Peyer's patch (tissue), 4 donors: ENCODE data around the gene IFT25.

Source experiments
- CTCF ChIP-seq, 6 experiments: fragments of 450-650 bp in 4 of 6; fragments of 200-600 bp in 2 of 6; sonication (generic) in 1 of 6; IDR thresholded peaks; one replicate each; pipeline ENCODE4 v1.5.1; 2017 to 2019; ENCODE audit warnings: antibody characterized with exemption in 6 of 6, mild to moderate bottlenecking in 3 of 6, moderate library complexity in 1 of 6
- POLR2A ChIP-seq, 2 donors: fragments of 450-650 bp; IDR thresholded peaks; one replicate each; pipeline ENCODE4 v1.5.1; 2017; ENCODE audit warnings: antibody characterized with exemption in 2 of 2, mild to moderate bottlenecking in 2 of 2, moderate library complexity in 2 of 2

GRCh38 chr1:53899206-53899628, 46.3 kb downstream of the IFT25 start:
- TF ChIP-seq CTCF (IDR thresholded peaks at IDR 0.05) (no peak), POLR2A (IDR thresholded peaks at IDR 0.05) (no peak)
